Testis (tissue), 2 donors: ENCODE measurements around the gene HFE.
"Not testable (repeated sequence)": the region's sequence is repeated elsewhere in the genome, so short reads cannot be mapped to it uniquely, and the experiment has no call there.

ENCODE experiments used
- POLR2A ChIP-seq: fragments of 450-650 bp; IDR thresholded peaks from one replicate; pipeline ENCODE4 v1.6.1; 2017; ENCODE audit warnings: antibody characterized with exemption, mild to moderate bottlenecking, moderate library complexity
- TF ChIP-seq, protein P1 (sequence below), 3 experiments: fragments of 450-650 bp in 2 of 3; fragments of 200-600 bp in 1 of 3; sonication (generic) in 1 of 3; IDR thresholded peaks; one replicate each; pipeline ENCODE4 v1.5.1; 2016 to 2019; ENCODE audit warnings: antibody characterized with exemption in 3 of 3, mild to moderate bottlenecking in 2 of 3, moderate library complexity in 1 of 3

DNA sequence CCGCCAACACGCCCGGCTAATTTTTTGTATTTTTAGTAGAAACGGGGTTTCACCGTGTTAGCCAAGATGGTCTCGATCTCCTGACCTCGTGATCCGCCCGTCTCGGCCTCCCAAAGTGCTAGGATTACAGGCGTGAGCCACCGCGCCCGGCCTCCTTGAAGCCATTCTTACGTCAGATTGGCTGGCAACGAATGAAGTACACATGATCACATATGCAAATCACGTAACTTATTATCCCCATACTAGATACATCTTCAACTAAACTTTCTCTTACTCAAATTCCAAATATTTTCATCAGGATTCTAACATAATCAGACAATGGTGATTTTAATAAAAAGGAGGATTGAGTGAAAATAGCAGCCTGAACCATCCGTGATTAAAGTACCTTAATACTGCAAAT lies 39.9 kb upstream of the HFE start:
- TF ChIP-seq, protein P1, sequence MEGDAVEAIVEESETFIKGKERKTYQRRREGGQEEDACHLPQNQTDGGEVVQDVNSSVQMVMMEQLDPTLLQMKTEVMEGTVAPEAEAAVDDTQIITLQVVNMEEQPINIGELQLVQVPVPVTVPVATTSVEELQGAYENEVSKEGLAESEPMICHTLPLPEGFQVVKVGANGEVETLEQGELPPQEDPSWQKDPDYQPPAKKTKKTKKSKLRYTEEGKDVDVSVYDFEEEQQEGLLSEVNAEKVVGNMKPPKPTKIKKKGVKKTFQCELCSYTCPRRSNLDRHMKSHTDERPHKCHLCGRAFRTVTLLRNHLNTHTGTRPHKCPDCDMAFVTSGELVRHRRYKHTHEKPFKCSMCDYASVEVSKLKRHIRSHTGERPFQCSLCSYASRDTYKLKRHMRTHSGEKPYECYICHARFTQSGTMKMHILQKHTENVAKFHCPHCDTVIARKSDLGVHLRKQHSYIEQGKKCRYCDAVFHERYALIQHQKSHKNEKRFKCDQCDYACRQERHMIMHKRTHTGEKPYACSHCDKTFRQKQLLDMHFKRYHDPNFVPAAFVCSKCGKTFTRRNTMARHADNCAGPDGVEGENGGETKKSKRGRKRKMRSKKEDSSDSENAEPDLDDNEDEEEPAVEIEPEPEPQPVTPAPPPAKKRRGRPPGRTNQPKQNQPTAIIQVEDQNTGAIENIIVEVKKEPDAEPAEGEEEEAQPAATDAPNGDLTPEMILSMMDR (IDR thresholded peaks at IDR 0.05), result not testable (repeated sequence)
- not testable (repeated sequence) for TF ChIP-seq POLR2A
